ENCODE measurements around the gene MUC2. TPM values are rescaled to one million over a fixed set of nuclear protein-coding genes. Genes with fewer than 3 reads are reported as not detected.

Gene MUC2
- total and polyA plus RNA-seq, 5 donors, result 0.02 to 0.03 TPM; not detected in 3

DNA sequence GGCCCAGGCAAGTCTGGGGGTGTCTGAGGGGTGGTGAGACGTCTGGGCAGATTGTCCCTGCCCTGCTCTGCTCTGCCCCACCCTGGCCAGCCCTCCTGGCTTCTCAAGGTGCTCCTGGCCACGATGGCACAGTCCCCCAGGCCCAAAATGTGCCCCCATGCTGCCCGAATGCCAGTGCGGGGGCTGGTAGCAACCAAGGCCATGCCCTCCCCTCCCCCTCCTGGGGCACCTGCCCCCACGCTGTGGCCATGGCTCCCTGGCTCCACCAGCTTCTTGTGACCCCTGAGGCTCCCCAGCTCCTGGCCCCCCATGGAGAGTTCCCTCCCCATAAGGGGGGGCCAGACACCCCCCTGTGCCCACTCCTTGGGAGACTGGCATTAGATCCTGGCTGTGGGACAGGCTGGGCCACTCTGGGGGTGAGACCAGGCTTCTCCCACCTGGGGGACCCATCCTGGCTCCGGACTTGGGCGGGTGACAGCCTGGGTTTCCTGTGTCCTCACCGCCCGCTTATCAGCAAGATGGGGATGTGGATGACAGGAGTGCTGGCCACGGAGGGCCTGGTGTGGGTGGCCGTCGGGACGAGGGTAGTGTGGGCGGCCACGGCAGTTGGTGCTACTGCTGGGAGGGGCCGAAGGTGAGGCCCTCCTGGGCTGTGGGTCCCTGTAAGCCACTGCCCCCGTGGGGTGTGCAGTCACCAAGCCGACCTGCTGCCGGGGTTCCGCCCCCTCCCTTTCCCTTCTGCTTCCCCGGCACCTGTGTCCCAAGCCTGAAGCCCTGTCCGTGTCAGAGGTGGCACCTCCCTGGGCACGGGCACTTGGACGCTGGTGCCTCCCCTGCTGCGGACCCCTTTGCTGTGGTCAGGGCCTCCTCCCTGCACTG, 22.3 kb upstream of the MUC2 start:
- Histone ChIP-seq H3K27ac (ENCODE audit: low read length) (no peak overlapping the region), H3K9me3 (ENCODE audit: control insufficient read depth, low read length) (no peaks in the 10 kb centered on the region), H3K27me3 (ENCODE audit: control insufficient read depth, insufficient read depth) (no peaks in the 10 kb centered on the region), H3K4me3 (ENCODE audit: low read length) (no peak overlapping the region), H3K4me1 (ENCODE audit: control insufficient read depth, insufficient read depth, low read length) (no peaks in the 10 kb centered on the region)
- ATAC-seq (no peak), DNase-seq (peak in 2 of 3 donors; percentile 19 to 60)
- WGBS, result 78% methylated on average over 25 of the region's 25 CpGs
- intact Hi-C loops (cut with DNase I), result loop anchor here in 2 of 4 donors (5.0 to 10.0 kb wide), 2 partner anchors 198 to 200 kb away; no protein-coding TSS in a partner anchor

GRCh38 chr11:1053121-1053901, 21.4 kb upstream of the MUC2 start:
- no peaks in the 10 kb centered on the region for H3K9me3 ChIP-seq (ENCODE audit: control insufficient read depth, low read length)
- no peak for ATAC-seq
- 58% methylated on average over 25 of the region's 25 CpGs for WGBS
- peak in 2 of 3 donors; percentile 13 to 51 for DNase-seq
- intact Hi-C loops (cut with DNase I), result loop anchor here in 2 of 4 donors (5.0 to 10.0 kb wide), 2 partner anchors 199 to 201 kb away; no protein-coding TSS in a partner anchor
- no peaks in the 10 kb centered on the region for H3K4me1 ChIP-seq (ENCODE audit: control insufficient read depth, insufficient read depth, low read length)
- no peaks in the 10 kb centered on the region for H3K27me3 ChIP-seq (ENCODE audit: control insufficient read depth, insufficient read depth)
- no peak overlapping the region for H3K4me3 ChIP-seq (ENCODE audit: low read length)
- no peak overlapping the region for H3K27ac ChIP-seq (ENCODE audit: low read length)

GRCh38 chr11:1054143-1055108, 20.2 kb upstream of the MUC2 start:
- WGBS, result 46% methylated on average over 25 of the region's 25 CpGs
- H3K4me1 ChIP-seq (ENCODE audit: control insufficient read depth, insufficient read depth, low read length), result no peaks in the 10 kb centered on the region
- H3K27ac ChIP-seq (ENCODE audit: low read length), result no peak overlapping the region
- H3K27me3 ChIP-seq (ENCODE audit: control insufficient read depth, insufficient read depth), result no peaks in the 10 kb centered on the region
- no peak overlapping the region for H3K4me3 ChIP-seq (ENCODE audit: low read length)
- H3K9me3 ChIP-seq (ENCODE audit: control insufficient read depth, low read length), result no peaks in the 10 kb centered on the region
- no peak for ATAC-seq
- intact Hi-C loops (cut with DNase I), result loop anchor here in 2 of 4 donors (5.0 to 10.0 kb wide), 2 partner anchors 200 to 202 kb away; no protein-coding TSS in a partner anchor
- DNase-seq, result peak in 2 of 3 donors; percentile 11 to 35

- Histone ChIP-seq H3K4me3 (ENCODE audit: low read length) (no peak overlapping the region), H3K9me3 (ENCODE audit: control insufficient read depth, low read length) (no peaks in the 10 kb centered on the region), H3K27me3 (ENCODE audit: control insufficient read depth, insufficient read depth) (no peaks in the 10 kb centered on the region), H3K4me1 (ENCODE audit: control insufficient read depth, insufficient read depth, low read length) (no peaks in the 10 kb centered on the region), H3K27ac (ENCODE audit: low read length) (no peak overlapping the region)
- intact Hi-C loops (cut with DNase I), result loop anchor here in 1 of 4 donors (10.0 kb wide), 1 partner anchor 200 kb away; no protein-coding TSS in a partner anchor
- peak in 1 of 3 donors; percentile 39 for DNase-seq
- ATAC-seq, result no peak
- WGBS, result 90% methylated on average over 17 of the region's 17 CpGs
Measured at GRCh38 chr11:1055109-1055703, 19.5 kb upstream of the MUC2 start.

GRCh38 chr11:1055990-1056771, 18.5 kb upstream of the MUC2 start:
- H3K27me3 ChIP-seq (ENCODE audit: control insufficient read depth, insufficient read depth), result no peaks in the 10 kb centered on the region
- no peaks in the 10 kb centered on the region for H3K9me3 ChIP-seq (ENCODE audit: control insufficient read depth, low read length)
- H3K4me3 ChIP-seq (ENCODE audit: low read length), result no peak overlapping the region
- 79% methylated on average over 46 of the region's 46 CpGs for WGBS
- ATAC-seq (no peak), DNase-seq (peak; percentile 12 to 35 (median 27))
- H3K27ac ChIP-seq (ENCODE audit: low read length), result no peak overlapping the region
- H3K4me1 ChIP-seq (ENCODE audit: control insufficient read depth, insufficient read depth, low read length), result no peaks in the 10 kb centered on the region
- intact Hi-C loops (cut with DNase I), result loop anchor here in 1 of 4 donors (10.0 kb wide), 1 partner anchor 201 kb away; no protein-coding TSS in a partner anchor

DNA sequence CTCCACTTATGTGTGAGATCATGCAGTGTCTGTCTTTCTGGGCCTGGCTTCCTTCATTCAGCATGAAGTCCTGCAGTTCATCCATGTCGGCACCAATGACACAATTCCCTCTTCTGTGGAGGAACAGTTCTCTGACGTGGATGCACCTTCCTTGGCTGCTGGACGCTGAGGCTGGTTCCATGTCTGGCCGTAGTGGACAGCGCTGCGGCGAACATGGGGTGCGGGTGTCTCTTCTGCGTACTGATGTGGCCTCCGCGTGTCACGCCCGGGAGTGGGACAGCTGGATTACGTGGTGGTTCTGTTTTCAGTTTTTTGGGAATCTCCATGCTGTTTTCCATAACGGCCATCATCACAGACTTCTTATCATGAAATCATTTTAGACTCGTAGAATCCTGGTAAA, 16.9 kb upstream of the MUC2 start:
- no peak overlapping the region for H3K27ac ChIP-seq (ENCODE audit: low read length)
- intact Hi-C loops (cut with DNase I), result loop anchor here in 1 of 4 donors (10.0 kb wide), 1 partner anchor 203 kb away; no protein-coding TSS in a partner anchor
- H3K27me3 ChIP-seq (ENCODE audit: control insufficient read depth, insufficient read depth), result no peaks in the 10 kb centered on the region
- H3K4me3 ChIP-seq (ENCODE audit: low read length), result no peak overlapping the region
- H3K4me1 ChIP-seq (ENCODE audit: control insufficient read depth, insufficient read depth, low read length), result no peaks in the 10 kb centered on the region
- WGBS, result 86% methylated on average over 16 of the region's 16 CpGs
- no peak for ATAC-seq
- peak in 1 of 3 donors; percentile 27 for DNase-seq
- peaks cover 2% of the 10 kb centered on the region for H3K9me3 ChIP-seq (ENCODE audit: control insufficient read depth, low read length)

DNA sequence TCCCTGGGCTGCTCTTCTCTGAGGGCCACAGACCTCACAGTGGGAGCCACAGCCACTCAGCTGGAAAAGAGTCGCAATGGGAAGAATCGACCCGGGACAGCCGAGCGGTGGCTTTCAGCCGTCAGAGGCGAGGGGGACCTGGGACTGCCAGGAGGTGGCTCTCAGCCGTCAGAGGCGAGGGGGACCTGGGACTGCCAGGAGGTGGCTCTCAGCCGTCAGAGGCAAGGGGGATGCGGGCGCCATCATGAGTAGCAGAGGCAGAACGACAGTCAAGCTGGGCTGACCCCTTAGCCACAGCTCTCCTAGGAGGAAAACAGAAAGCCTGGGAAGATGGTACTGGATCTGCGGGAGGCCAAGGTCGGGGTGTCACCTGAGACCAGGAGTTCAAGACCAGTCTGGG, 14.9 kb upstream of the MUC2 start:
- intact Hi-C loops (cut with DNase I), result loop anchor here in 1 of 4 donors (10.0 kb wide), 1 partner anchor 205 kb away; no protein-coding TSS in a partner anchor
- peaks cover 2% of the 10 kb centered on the region for H3K9me3 ChIP-seq (ENCODE audit: control insufficient read depth, low read length)
- DNase-seq (peak in 1 of 3 donors; percentile 27), ATAC-seq (no peak)
- H3K4me3 ChIP-seq (ENCODE audit: low read length), result no peak overlapping the region
- 65% methylated on average over 15 of the region's 15 CpGs for WGBS
- H3K4me1 ChIP-seq (ENCODE audit: control insufficient read depth, insufficient read depth, low read length), result no peaks in the 10 kb centered on the region
- no peaks in the 10 kb centered on the region for H3K27me3 ChIP-seq (ENCODE audit: control insufficient read depth, insufficient read depth)
- H3K27ac ChIP-seq (ENCODE audit: low read length), result no peak overlapping the region

- H3K4me3 ChIP-seq (ENCODE audit: low read length), result no peak overlapping the region
- ATAC-seq (no peak), DNase-seq (peak in 2 of 3 donors; percentile 7 to 43)
- H3K9me3 ChIP-seq (ENCODE audit: control insufficient read depth, low read length), result peaks cover 2% of the 10 kb centered on the region
- H3K27me3 ChIP-seq (ENCODE audit: control insufficient read depth, insufficient read depth), result no peaks in the 10 kb centered on the region
- no peak overlapping the region for H3K27ac ChIP-seq (ENCODE audit: low read length)
- no peaks in the 10 kb centered on the region for H3K4me1 ChIP-seq (ENCODE audit: control insufficient read depth, insufficient read depth, low read length)
- WGBS, result 89% methylated on average over 16 of the region's 16 CpGs
- intact Hi-C loops (cut with DNase I), result no loop called here
Measured at GRCh38 chr11:1060410-1060809, 14.3 kb upstream of the MUC2 start.

- DNase-seq, result peak in 2 of 3 donors; percentile 22 to 43
- ATAC-seq, result peak; percentile 64 to 74
- Histone ChIP-seq H3K27ac (ENCODE audit: low read length) (no peak overlapping the region), H3K4me1 (ENCODE audit: control insufficient read depth, insufficient read depth, low read length) (no peaks in the 10 kb centered on the region), H3K4me3 (ENCODE audit: low read length) (no peak overlapping the region), H3K9me3 (ENCODE audit: control insufficient read depth, low read length) (peaks cover 2% of the 10 kb centered on the region), H3K27me3 (ENCODE audit: control insufficient read depth, insufficient read depth) (no peaks in the 10 kb centered on the region)
- WGBS, result 68% methylated on average over 18 of the region's 18 CpGs
- intact Hi-C loops (cut with DNase I), result no loop called here
Measured at GRCh38 chr11:1060852-1061616, 13.6 kb upstream of the MUC2 start.

Measured in right cardiac atrium (tissue), 5 donors.